K562 (cell line): ENCODE data around the gene CACNA2D2. TPM values are rescaled to one million over a fixed set of nuclear protein-coding genes. Genes with fewer than 3 reads are reported as not detected.
A peak's percentile ranks its signal among the peaks of the same experiment; 100 is the strongest.

Experiments
- ATAC-seq: fragments of 200-7000 bp; cut with Tn5 transposase; 3 replicates; pipeline ENCODE4 v1.9.1; 2020; ENCODE audit warnings: moderate library complexity
- BruUV-seq: library from RNA; stranded (reverse); fragments of 400-500 nt; replicated peaks from 2 replicates; lab custom pipeline; 2021; lab: Mats Ljungman, UMichigan
- CTCF ChIA-PET: fragments of 300-600 bp; formaldehyde crosslinking; extraction: SDS; loops from one replicate; lab custom pipeline; 2021; ENCODE audit warnings: low intra/inter-chr PET ratio; lab: Yijun Ruan, JAX
- POLR2A ChIA-PET: fragments of 300-600, 350-650 bp; sonication (Branson Sonifier 250); formaldehyde crosslinking; extraction: SDS; loops from one replicate; lab custom pipeline; 2021; ENCODE audit warnings: antibody characterized with exemption, inconsistent platforms; lab: Yijun Ruan, JAX
- DNase-seq, 4 experiments: peaks; one replicate each; pipeline versions ENCODE4 v3.0.0 to v3.0.0-alpha.2; 2011 to 2018; ENCODE audit warnings: low spot score in 3 of 4, mixed read lengths in 3 of 4; ENCODE audit errors: extremely low read depth in 1 of 4
- FAIRE-seq: peaks from 2 replicates; lab custom pipeline; 2011; peaks lifted over from hg19 to GRCh38; lab: Jason Lieb, UNC
- H2AFZ ChIP-seq: 2 replicates; pipeline ENCODE4 v1.6.0; 2011; ENCODE audit warnings: low read depth, low read length, control low read depth, inconsistent platforms
- H3K27ac ChIP-seq: fragments of 200-600 bp; 3 replicates; pipeline ENCODE4 v1.8.0; 2011; ENCODE audit warnings: low read depth, mild to moderate bottlenecking, control low read depth, inconsistent platforms, low read length, moderate library complexity, mixed read lengths; ENCODE audit errors: extremely low read depth
- H3K27me3 ChIP-seq, 2 experiments: fragments of 300-600 bp in 1 of 2; 2 replicates in 1 of 2; 3 replicates in 1 of 2; pipeline versions ENCODE4 v1.6.0 to v1.8.0; 2011; ENCODE audit warnings: inconsistent platforms in 2 of 2, low read length in 2 of 2, mild to moderate bottlenecking in 1 of 2, mixed read lengths in 1 of 2, moderate library complexity in 1 of 2; ENCODE audit not compliant: control insufficient read depth in 2 of 2, insufficient read depth in 2 of 2
- H3K36me3 ChIP-seq: fragments of 300-600 bp; 3 replicates; pipeline ENCODE4 v1.8.0; 2011; ENCODE audit warnings: mild to moderate bottlenecking, low read length, inconsistent platforms; ENCODE audit not compliant: control insufficient read depth, insufficient read depth
- H3K4me1 ChIP-seq, 2 experiments: fragments of 200-600 bp in 1 of 2; replicated peaks in 1 of 2; 2 replicates in 1 of 2; 3 replicates in 1 of 2; pipeline versions ENCODE4 v1.5.1 to v1.8.0; 2011; ENCODE audit warnings: inconsistent platforms in 2 of 2, low read length in 2 of 2, mild to moderate bottlenecking in 1 of 2, mixed read lengths in 1 of 2, moderate library complexity in 1 of 2; ENCODE audit not compliant: control insufficient read depth in 2 of 2, insufficient read depth in 2 of 2
- H3K4me2 ChIP-seq: 2 replicates; pipeline ENCODE4 v1.6.1; 2011; ENCODE audit warnings: low read length, control low read depth, inconsistent platforms, mixed read lengths; ENCODE audit not compliant: insufficient read depth
- H3K4me3 ChIP-seq: fragments of 200-600 bp; sonication (generic), shearing (Covaris generic); 2 replicates; pipeline ENCODE4 v1.5.1; 2016; ENCODE audit warnings: control low read depth, inconsistent platforms
- H3K79me2 ChIP-seq: fragments of 200-600 bp; 3 replicates; pipeline ENCODE4 v1.8.0; 2011; ENCODE audit warnings: low read length, inconsistent platforms; ENCODE audit not compliant: control insufficient read depth, insufficient read depth
- H3K9ac ChIP-seq, 2 experiments: 2 replicates each; pipeline versions ENCODE4 v1.6.0 to v1.6.1; 2011; ENCODE audit warnings: low read depth in 2 of 2, low read length in 2 of 2, control low read depth in 1 of 2, inconsistent platforms in 1 of 2, mild to moderate bottlenecking in 1 of 2, mixed read lengths in 1 of 2; ENCODE audit not compliant: insufficient read depth in 1 of 2
- H3K9me1 ChIP-seq: one replicate; pipeline ENCODE4 v1.6.0; 2011; ENCODE audit warnings: inconsistent platforms, mild to moderate bottlenecking, low read length, moderate library complexity; ENCODE audit not compliant: control insufficient read depth, insufficient read depth
- H3K9me3 ChIP-seq: replicated peaks from 2 replicates; pipeline ENCODE4 v1.5.1; 2011; ENCODE audit warnings: low read depth, low read length, inconsistent platforms; ENCODE audit not compliant: control insufficient read depth, insufficient read depth
- H4K20me1 ChIP-seq: replicated peaks from 2 replicates; pipeline ENCODE4 v1.6.1; 2011; ENCODE audit warnings: low read length, inconsistent platforms, mixed read lengths; ENCODE audit not compliant: control insufficient read depth, insufficient read depth
- NCOA6 ChIP-seq: fragments of 450-650 bp; IDR thresholded peaks from 2 replicates; pipeline ENCODE4 v1.6.1; 2017; ENCODE audit warnings: mild to moderate bottlenecking
- NFIC ChIP-seq: fragments of 450-650 bp; IDR thresholded peaks from 2 replicates; pipeline ENCODE4 v1.6.1; 2017; ENCODE audit warnings: mild to moderate bottlenecking, inconsistent platforms
- NR3C1 ChIP-seq: sonication (generic); formaldehyde crosslinking; IDR thresholded peaks from 2 replicates; pipeline ENCODE4 v1.8.1; 2022; ENCODE audit warnings: missing genetic modification reagents
- PCBP1 ChIP-seq: fragments of 200-400 bp; formaldehyde crosslinking; IDR thresholded peaks from 2 replicates; pipeline ENCODE4 v1.6.1; 2018; ENCODE audit warnings: mild to moderate bottlenecking, low read depth, low read length; ENCODE audit not compliant: poor library complexity, severe bottlenecking
- RBM17 ChIP-seq: fragments of 200-400 bp; formaldehyde crosslinking; IDR thresholded peaks from 2 replicates; pipeline ENCODE4 v1.6.1; 2017; ENCODE audit warnings: low read depth, mild to moderate bottlenecking, low read length, borderline replicate concordance
- TEAD2 ChIP-seq: fragments of 450-650 bp; IDR thresholded peaks from 2 replicates; pipeline ENCODE4 v1.6.1; 2016; ENCODE audit warnings: missing genetic modification characterization, control low read depth, missing compliant biosample characterization
- WGBS: fragments of 100-300 bp; shearing (Covaris generic); methylation state at CpG from one replicate; pipeline ENCODE4 v1.1.6; 2016; ENCODE audit warnings: low coverage, mixed read lengths; ENCODE audit not compliant: insufficient coverage; ENCODE audit errors: missing lambda C conversion rate; 5-methylcytosine and 5-hydroxymethylcytosine counted together
- in situ Hi-C: fragments of 300-500 bp; cut with MboI; formaldehyde crosslinking; loops from 4 replicates; pipeline ENCODE4 v1.15.0; 2018; ENCODE audit warnings: inconsistent platforms, mixed read lengths
- intact Hi-C: fragments of 100-400 bp; cut with micrococcal nuclease; formaldehyde crosslinking; loops from 2 replicates; pipeline ENCODE4 v1.14.2; 2022
- polyA plus RNA-seq, 8 experiments: library from polyadenylated mRNA; depleted of rRNA in 4 of 8; stranded (reverse) in 5 of 8; unstranded in 3 of 8; fragments of >200 nt; fragmentation: Nextera tagmentation in 2 of 8; fragmentation: Illumina TruSeq in 1 of 8; extraction: Ambion mirVana in 2 of 8; extraction: Trizol in 1 of 8; gene quantifications; 2 replicates each; pipeline versions ENCODE4 v1.2.1 to v1.2.3, GENCODE V29; 2011 to 2014; ENCODE audit warnings: inconsistent platforms in 1 of 8, missing spikeins in 1 of 8
- total RNA-seq, 7 experiments: library from RNA; depleted of rRNA in 6 of 7; stranded (reverse); fragments of >200 nt in 6 of 7; fragmentation: Illumina TruSeq in 2 of 7; extraction: Trizol in 2 of 7; gene quantifications; 2 replicates each; pipeline versions ENCODE4 v1.2.1 to v1.2.3, GENCODE V29; 2011 to 2021; ENCODE audit warnings: low replicate concordance in 1 of 7
- TF ChIP-seq, protein P1 (sequence below): sonication (generic); formaldehyde crosslinking; IDR thresholded peaks from 2 replicates; pipeline ENCODE4 v1.8.1; 2023; ENCODE audit warnings: mild to moderate bottlenecking, missing genetic modification reagents
- TF ChIP-seq, protein P2 (sequence below): sonication (generic); formaldehyde crosslinking; IDR thresholded peaks from 2 replicates; pipeline ENCODE4 v1.8.0; 2022; ENCODE audit warnings: missing genetic modification reagents, mild to moderate bottlenecking, borderline replicate concordance

Gene CACNA2D2
- total and polyA plus RNA-seq, 9 of the 15 experiments (the other 6 are each of a cell fraction or from before 2014, with no cell fraction given): 0.11 to 0.58 (median 0.36) TPM; not detected in 2

DNA sequence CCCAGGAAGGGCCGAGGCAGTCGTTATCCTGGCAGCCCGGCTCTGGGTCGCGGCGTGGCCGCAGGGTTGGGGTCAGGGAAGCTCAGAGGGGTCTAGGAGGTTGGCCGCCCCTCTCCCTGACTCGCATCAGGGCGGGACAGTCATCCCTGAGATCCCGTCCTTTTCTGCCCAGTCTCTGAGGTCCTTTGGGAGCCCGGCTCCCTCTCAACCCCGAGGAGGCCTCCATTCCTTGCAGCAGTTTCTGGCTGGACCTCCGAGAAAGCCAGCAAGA lies 181.4 kb downstream of the CACNA2D2 start:
- Histone ChIP-seq H3K4me3 (peak overlapping the region; percentile 81), H2AFZ (peak overlapping the region; percentile 99), H3K4me2 (peak overlapping the region; percentile 90)
- ATAC-seq: no peak
- TF ChIP-seq TEAD2 (tag): no peak
- TF ChIP-seq PCBP1: peak; percentile 24
- no peak for TF ChIP-seq NCOA6
- TF ChIP-seq NR3C1 (CRISPR knock-in tag): no peak
- TF ChIP-seq, protein P1, sequence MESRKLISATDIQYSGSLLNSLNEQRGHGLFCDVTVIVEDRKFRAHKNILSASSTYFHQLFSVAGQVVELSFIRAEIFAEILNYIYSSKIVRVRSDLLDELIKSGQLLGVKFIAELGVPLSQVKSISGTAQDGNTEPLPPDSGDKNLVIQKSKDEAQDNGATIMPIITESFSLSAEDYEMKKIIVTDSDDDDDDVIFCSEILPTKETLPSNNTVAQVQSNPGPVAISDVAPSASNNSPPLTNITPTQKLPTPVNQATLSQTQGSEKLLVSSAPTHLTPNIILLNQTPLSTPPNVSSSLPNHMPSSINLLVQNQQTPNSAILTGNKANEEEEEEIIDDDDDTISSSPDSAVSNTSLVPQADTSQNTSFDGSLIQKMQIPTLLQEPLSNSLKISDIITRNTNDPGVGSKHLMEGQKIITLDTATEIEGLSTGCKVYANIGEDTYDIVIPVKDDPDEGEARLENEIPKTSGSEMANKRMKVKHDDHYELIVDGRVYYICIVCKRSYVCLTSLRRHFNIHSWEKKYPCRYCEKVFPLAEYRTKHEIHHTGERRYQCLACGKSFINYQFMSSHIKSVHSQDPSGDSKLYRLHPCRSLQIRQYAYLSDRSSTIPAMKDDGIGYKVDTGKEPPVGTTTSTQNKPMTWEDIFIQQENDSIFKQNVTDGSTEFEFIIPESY: 0 out of 2 replicates have a peak, but pooled peaks have one; percentile 26
- peak; percentile 4; the same call in 1 of the 2 replicates for TF ChIP-seq NFIC
- TF ChIP-seq RBM17: no peak
- TF ChIP-seq, protein P2, sequence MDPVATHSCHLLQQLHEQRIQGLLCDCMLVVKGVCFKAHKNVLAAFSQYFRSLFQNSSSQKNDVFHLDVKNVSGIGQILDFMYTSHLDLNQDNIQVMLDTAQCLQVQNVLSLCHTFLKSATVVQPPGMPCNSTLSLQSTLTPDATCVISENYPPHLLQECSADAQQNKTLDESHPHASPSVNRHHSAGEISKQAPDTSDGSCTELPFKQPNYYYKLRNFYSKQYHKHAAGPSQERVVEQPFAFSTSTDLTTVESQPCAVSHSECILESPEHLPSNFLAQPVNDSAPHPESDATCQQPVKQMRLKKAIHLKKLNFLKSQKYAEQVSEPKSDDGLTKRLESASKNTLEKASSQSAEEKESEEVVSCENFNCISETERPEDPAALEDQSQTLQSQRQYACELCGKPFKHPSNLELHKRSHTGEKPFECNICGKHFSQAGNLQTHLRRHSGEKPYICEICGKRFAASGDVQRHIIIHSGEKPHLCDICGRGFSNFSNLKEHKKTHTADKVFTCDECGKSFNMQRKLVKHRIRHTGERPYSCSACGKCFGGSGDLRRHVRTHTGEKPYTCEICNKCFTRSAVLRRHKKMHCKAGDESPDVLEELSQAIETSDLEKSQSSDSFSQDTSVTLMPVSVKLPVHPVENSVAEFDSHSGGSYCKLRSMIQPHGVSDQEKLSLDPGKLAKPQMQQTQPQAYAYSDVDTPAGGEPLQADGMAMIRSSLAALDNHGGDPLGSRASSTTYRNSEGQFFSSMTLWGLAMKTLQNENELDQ (CRISPR knock-in tag): no peak
- TF ChIP-seq, all 486 proteins: peak for 3
- FAIRE-seq (no peak), DNase-seq (no peak)
- BruUV-seq: no TSS peak
- Histone ChIP-seq H3K79me2 (peaks cover 27% of the 10 kb centered on the region), H3K9me3 (no peaks in the 10 kb centered on the region), H3K9me1 (no peaks in the 10 kb centered on the region), H3K27me3 (no peaks in the 10 kb centered on the region), H3K27ac (peak overlapping the region; percentile 100), H3K4me1 (peaks cover 30 to 70% of the 10 kb centered on the region in 2 experiments), H3K9ac (peak overlapping the region; percentile 98; a peak in 3 of 4 replicates), H4K20me1 (no peaks in the 10 kb centered on the region), H3K36me3 (peaks cover 46% of the 10 kb centered on the region; the same call in 2 of the 3 replicates)
- CTCF ChIA-PET: no interaction called here
- 44% methylated on average over 9 of the region's 14 CpGs for WGBS
- in situ Hi-C loops: no loop called here
- intact Hi-C loops: no loop called here
- POLR2A ChIA-PET: interaction anchor here (1.0 kb wide), 1 partner anchor 19 kb away, joined by 4 read pairs; the partner anchor contains the start of gene HYAL1
